ENCODE results near the gene ERN1. TPM values are rescaled to one million over a fixed set of nuclear protein-coding genes. Genes with fewer than 3 reads are reported as not detected.

The ERN1 gene
- total and polyA plus RNA-seq, 4 donors = 8.3 to 34.2 (median 19.4) TPM

DNA sequence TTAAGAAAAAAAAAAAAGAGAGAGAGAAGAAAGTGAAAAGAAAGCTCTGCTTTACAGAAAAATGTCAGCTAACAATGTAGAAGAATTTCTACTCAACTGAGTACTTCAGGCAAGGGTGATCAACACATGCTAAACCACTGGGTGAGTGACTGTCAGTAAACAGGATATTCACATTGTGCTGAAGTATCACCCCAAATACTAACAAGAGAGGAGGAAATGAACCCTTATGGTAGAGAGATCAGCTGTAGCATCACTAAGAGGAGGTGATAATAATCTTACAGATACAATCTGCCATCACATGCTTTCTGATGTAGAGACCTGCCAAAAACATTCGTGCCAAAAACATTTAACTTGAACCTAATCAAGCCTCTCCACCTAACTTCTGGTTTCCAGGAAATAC lies 78.8 kb downstream of the ERN1 start:
- Histone ChIP-seq H3K4me1 (ENCODE audit: control insufficient read depth in 5 of 5, insufficient read depth in 5 of 5, low read length in 5 of 5) (no peaks in the 10 kb centered on the region), H3K27me3 (ENCODE audit: control insufficient read depth in 3 of 3, insufficient read depth in 3 of 3, low read length in 2 of 3) (no peaks in the 10 kb centered on the region), H3K9me3 (ENCODE audit: control insufficient read depth in 4 of 4, insufficient read depth in 3 of 4, low read length in 3 of 4) (no peaks in the 10 kb centered on the region), H3K4me3 (no peak overlapping the region), H3K27ac (ENCODE audit: low read depth in 1 of 2, low read length in 1 of 2) (no peak overlapping the region), H3K9ac (ENCODE audit: insufficient read depth in 1 of 2, low read length in 2 of 2) (no peak overlapping the region), H3K36me3 (ENCODE audit: control insufficient read depth in 4 of 4, insufficient read depth in 4 of 4, low read length in 4 of 4) (peaks cover 5 to 68% (median 14%) of the 10 kb centered on the region in 4 donors)
- 33 to 54% methylated on average over 1 of the region's 1 CpG for WGBS, 2 donors
- DNase-seq = no peak
- no peak for ATAC-seq (ENCODE audit: insufficient read depth, low FRiP score)
- no peak for TF ChIP-seq CTCF (IDR thresholded peaks at IDR 0.05; ENCODE audit: control extremely low read depth, extremely low read depth)

- Histone ChIP-seq H3K27me3 (ENCODE audit: control insufficient read depth in 3 of 3, insufficient read depth in 3 of 3, low read length in 2 of 3) (no peaks in the 10 kb centered on the region), H3K9me3 (ENCODE audit: control insufficient read depth in 4 of 4, insufficient read depth in 3 of 4, low read length in 3 of 4) (no peaks in the 10 kb centered on the region), H3K27ac (ENCODE audit: low read depth in 1 of 2, low read length in 1 of 2) (no peak overlapping the region), H3K4me3 (no peak overlapping the region), H3K4me1 (ENCODE audit: control insufficient read depth in 5 of 5, insufficient read depth in 5 of 5, low read length in 5 of 5) (no peaks in the 10 kb centered on the region), H3K9ac (ENCODE audit: insufficient read depth in 1 of 2, low read length in 2 of 2) (no peak overlapping the region), H3K36me3 (ENCODE audit: control insufficient read depth in 4 of 4, insufficient read depth in 4 of 4, low read length in 4 of 4) (peaks cover 14 to 68% (median 21%) of the 10 kb centered on the region in 4 donors)
- DNase-seq (no peak), ATAC-seq (ENCODE audit: insufficient read depth, low FRiP score) (no peak)
- 95 to 99% methylated on average over 9 of the region's 9 CpGs for WGBS, 2 donors
- no peak for TF ChIP-seq CTCF (IDR thresholded peaks at IDR 0.05; ENCODE audit: control extremely low read depth, extremely low read depth)
Measured at GRCh38 chr17:64048805-64049204, 81.1 kb downstream of the ERN1 start.

DNA sequence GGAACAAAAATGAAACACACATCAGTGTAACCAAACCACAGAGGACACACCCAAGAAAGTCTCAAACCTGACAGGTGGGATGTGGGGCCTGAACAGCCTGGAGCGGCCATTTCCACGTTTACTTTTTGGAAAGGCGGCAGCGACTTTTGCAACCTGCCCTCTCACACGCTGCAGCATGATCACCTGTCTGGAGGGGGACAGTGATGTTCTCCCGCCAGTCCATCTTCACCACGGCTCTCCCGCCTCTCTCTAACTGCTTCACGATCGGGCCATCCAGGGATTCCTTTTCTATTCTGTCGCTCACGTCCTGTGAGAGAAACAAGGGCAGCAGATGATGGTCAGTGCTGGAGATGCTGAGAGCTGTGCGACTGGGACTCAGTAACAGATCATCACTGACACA lies 84.8 kb downstream of the ERN1 start:
- H3K4me3 ChIP-seq = no peak overlapping the region
- TF ChIP-seq CTCF (IDR thresholded peaks at IDR 0.05; ENCODE audit: control extremely low read depth, extremely low read depth) = no peak
- H3K9me3 ChIP-seq (ENCODE audit: control insufficient read depth in 4 of 4, insufficient read depth in 3 of 4, low read length in 3 of 4) = no peaks in the 10 kb centered on the region
- no peak overlapping the region for H3K27ac ChIP-seq (ENCODE audit: low read depth in 1 of 2, low read length in 1 of 2)
- peaks cover 15 to 68% (median 19%) of the 10 kb centered on the region in 4 donors for H3K36me3 ChIP-seq (ENCODE audit: control insufficient read depth in 4 of 4, insufficient read depth in 4 of 4, low read length in 4 of 4)
- H3K4me1 ChIP-seq (ENCODE audit: control insufficient read depth in 5 of 5, insufficient read depth in 5 of 5, low read length in 5 of 5) = peaks cover 0 to under 1% (median 0%) of the 10 kb centered on the region in 5 donors
- H3K27me3 ChIP-seq (ENCODE audit: control insufficient read depth in 3 of 3, insufficient read depth in 3 of 3, low read length in 2 of 3) = no peaks in the 10 kb centered on the region
- WGBS, 2 donors = 87 to 91% methylated on average over 13 of the region's 13 CpGs
- no peak overlapping the region for H3K9ac ChIP-seq (ENCODE audit: insufficient read depth in 1 of 2, low read length in 2 of 2)
- ATAC-seq (ENCODE audit: insufficient read depth, low FRiP score) = no peak
- DNase-seq = no peak
